ENCODE measurements around the gene BHLHA15.
"Not testable (repeated sequence)": the region's sequence is repeated elsewhere in the genome, so short reads cannot be mapped to it uniquely, and the experiment has no call there.

BHLHA15 gene

GRCh38 chr7:98211676-98212531 lies 665 bp downstream of the BHLHA15 start:
- DNase-seq, result no peak

GRCh38 chr7:98212532-98213041 lies 1.3 kb downstream of the BHLHA15 start:
- DNase-seq, result no peak

- no peak for DNase-seq
Measured at GRCh38 chr7:98213296-98213887, 2.2 kb downstream of the BHLHA15 start.

GRCh38 chr7:98213888-98214810 lies 2.9 kb downstream of the BHLHA15 start:
- DNase-seq, result no peak

- DNase-seq, result no peak
Measured at GRCh38 chr7:98214811-98215321, 3.6 kb downstream of the BHLHA15 start.

GRCh38 chr7:98215561-98216495 lies 4.6 kb downstream of the BHLHA15 start:
- no peak for DNase-seq

- no peak for DNase-seq
Measured at GRCh38 chr7:98216941-98217622, 5.8 kb downstream of the BHLHA15 start.

- DNase-seq, result peak; percentile 80
Measured at GRCh38 chr7:98217623-98218582, 6.7 kb downstream of the BHLHA15 start.

GRCh38 chr7:98219382-98219781 lies 8.1 kb downstream of the BHLHA15 start:
- DNase-seq, result not testable (repeated sequence)

GRCh38 chr7:98221611-98222532 lies 10.6 kb downstream of the BHLHA15 start:
- DNase-seq, result no peak

- no peak for DNase-seq
Measured at GRCh38 chr7:98222533-98223195, 11.4 kb downstream of the BHLHA15 start.

- no peak for DNase-seq
Measured at GRCh38 chr7:98223351-98223897, 12.2 kb downstream of the BHLHA15 start.

- no peak for DNase-seq
Measured at GRCh38 chr7:98223898-98224700, 12.9 kb downstream of the BHLHA15 start.

GRCh38 chr7:98224701-98225181 lies 13.5 kb downstream of the BHLHA15 start:
- no peak for DNase-seq

- no peak for DNase-seq
Measured at GRCh38 chr7:98225913-98226614, 14.8 kb downstream of the BHLHA15 start.

GRCh38 chr7:98227939-98228338 lies 16.7 kb downstream of the BHLHA15 start:
- no peak for DNase-seq
